HG03342 (cell line): ENCODE results near the gene GNPNAT1.
"Not testable (repeated sequence)": the region's sequence is repeated elsewhere in the genome, so short reads cannot be mapped to it uniquely, and the experiment has no call there.

ENCODE experiments used
- ATAC-seq: cut with Tn5 transposase; IDR thresholded peaks from one replicate; pipeline ENCODE4 v1.9.1; 2021; ENCODE audit warnings: mild to moderate bottlenecking, moderate library complexity; ENCODE audit not compliant: unreplicated experiment

Gene GNPNAT1

GRCh38 chr14:52729925-52730708 lies 61.3 kb downstream of the GNPNAT1 start, which contains the start of gene STYX:
STYX (plus strand) TSS chr14:52730166; CDS start chr14:52730475, 309 bp downstream.
- peak; percentile 90 for ATAC-seq

DNA sequence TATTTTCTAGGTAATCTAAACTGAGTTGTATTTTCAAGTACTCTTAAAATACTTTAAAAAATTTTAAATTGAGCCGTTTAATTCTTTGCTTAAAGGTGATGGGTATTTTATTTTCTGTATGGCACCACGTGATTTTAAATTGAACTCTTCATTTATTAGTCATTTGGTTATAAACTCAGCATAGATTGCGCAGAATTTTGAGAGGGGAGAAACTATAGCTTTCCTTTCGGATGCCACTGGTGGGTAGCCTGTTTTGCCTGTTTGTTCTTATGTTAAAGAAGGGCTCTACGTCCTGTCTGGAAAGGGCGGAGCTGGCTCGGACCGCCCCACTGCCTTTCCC lies 61.9 kb downstream of the GNPNAT1 start:
- no peak for ATAC-seq

- ATAC-seq, result not testable (repeated sequence)
These were observed 62.4 kb downstream of the GNPNAT1 start for GRCh38 chr14:52729035-52729434.

DNA sequence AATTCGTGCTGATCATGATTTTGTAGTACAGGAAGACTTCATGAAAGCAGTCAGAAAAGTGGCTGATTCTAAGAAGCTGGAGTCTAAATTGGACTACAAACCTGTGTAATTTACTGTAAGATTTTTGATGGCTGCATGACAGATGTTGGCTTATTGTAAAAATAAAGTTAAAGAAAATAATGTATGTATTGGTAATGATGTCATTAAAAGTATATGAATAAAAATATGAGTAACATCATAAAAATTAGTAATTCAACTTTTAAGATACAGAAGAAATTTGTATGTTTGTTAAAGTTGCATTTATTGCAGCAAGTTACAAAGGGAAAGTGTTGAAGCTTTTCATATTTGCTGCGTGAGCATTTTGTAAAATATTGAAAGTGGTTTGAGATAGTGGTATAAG lies 63.9 kb downstream of the GNPNAT1 start:
- not testable (repeated sequence) for ATAC-seq
